NCI-H345 treated with DMSO at 0.1 percent for 48 hours (cell line): ENCODE measurements around the gene LDLRAD3.
A peak's percentile ranks its signal among the peaks of the same experiment; 100 is the strongest.
"Not testable (repeated sequence)": the region's sequence is repeated elsewhere in the genome, so short reads cannot be mapped to it uniquely, and the experiment has no call there.

Experiments used
- DNase-seq: peaks from one replicate; lab custom pipeline; 2025; ENCODE audit not compliant: unreplicated experiment; lab: John Stamatoyannopoulos, UW

The LDLRAD3 gene

DNA sequence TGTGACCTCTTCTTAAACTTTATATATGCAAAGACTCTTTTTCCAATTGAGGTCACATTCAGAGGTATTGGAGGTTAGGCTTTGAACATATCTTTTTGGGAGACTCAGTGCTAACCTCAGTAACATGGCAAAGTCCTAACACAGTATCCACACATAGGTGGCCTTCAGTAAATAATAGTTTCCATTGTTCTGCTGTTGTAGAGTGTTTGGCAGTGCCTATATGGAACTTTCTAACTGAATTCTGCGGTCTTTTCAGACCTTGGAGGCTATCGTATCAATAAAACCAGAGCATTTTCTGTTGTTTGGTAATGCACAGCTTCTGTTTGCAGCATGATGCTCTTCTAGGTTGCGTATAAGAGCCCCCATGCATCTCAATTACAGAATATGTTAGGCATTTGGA lies 47.0 kb downstream of the LDLRAD3 start:
- DNase-seq: no peak

- no peak for DNase-seq
These were observed 48.7 kb downstream of the LDLRAD3 start for GRCh38 chr11:35992548-35992947.

DNA sequence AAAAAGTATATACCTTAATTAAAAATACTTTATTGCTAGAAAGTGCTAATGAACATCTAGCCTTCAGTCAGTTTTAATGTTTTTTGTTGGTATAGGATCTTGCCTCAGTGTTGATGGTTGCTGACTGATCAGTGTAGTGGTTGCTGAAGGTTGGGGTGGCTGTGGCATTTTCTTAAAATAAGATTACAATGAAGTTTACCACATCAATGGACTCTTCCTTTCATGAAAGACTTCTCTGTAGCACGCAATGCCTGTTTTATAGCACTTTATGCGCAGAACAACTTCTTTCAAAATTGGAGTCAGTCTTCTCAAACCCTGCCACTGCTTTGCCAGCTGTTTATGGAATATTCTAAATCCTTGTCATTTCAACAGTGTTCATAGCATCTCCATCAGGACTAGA lies 50.6 kb downstream of the LDLRAD3 start:
- no peak for DNase-seq

DNA sequence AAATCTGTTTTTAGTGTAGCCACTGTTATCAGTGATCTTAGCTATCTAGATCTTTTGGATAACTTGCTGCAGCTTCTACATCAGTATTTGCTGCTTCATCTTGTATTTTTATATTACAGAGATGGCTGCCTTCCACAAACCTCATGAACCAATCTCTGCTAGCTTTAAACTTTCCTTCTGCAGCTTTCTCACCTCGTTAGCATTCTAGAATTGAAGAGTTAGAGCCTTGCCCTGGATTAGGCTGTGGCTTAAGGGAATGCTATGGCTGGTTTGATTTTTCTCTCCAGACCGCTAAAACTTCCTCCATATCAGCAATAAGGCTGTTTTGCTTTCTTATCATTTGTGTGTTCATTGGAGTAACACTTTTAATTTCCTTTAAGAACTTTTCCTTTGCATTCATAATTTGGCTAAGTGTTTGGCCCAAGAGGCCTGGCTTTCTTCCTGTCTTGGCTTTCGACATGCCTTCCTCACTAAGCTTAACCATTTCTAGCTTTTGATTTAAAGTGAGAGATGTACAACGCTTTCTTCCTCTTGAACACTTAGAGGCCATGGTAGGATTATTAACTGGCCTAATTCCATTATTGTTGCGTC lies 51.9 kb downstream of the LDLRAD3 start:
- no peak for DNase-seq

DNA sequence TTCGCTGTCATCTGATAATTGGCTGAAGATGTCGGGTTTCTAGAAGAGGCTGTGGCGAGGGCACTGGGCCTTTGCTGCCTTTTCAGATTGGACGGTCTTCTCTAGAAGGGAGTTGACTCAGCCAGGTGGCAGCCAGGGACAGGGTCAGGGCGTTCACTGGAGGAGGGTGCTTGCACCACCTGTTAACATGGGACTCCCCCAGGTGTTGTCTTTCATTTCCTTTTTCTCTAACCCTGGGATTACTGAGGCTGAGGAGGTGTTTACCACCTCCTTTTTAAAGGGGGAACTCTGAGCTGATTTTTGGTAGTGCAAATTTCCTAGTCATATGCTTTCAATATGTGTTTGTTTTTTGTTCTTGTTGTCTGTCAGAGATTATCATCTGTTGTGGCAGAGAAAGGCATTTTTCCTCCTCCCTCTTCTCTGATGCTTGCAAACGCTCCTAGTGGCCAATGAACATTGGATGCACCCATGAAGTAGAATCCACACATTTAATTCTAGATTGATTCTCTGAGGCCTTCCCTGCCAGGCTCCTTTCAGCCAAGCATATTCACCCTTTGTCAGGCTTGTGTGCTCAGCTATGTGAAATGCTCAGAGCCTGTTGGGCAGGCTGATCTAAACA lies 54.1 kb downstream of the LDLRAD3 start:
- no peak for DNase-seq

DNA sequence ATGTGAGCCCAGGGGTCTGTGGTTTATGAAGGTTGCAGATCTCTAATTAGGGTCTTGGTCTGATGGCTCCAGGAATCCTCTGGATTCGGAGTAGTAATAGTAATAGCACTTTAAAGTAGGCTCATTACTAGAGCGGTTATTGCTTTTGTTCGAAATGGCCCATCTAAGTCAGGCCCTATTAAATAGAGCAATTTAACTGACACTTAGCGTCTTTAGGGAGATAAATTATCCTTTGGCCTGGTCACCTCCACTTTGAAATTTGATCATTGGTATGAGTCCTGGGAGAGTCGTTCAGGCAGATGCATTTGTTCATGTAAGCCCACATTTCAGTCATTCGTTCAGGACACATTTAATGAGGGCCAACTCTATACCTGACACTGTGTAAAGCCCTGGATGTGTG lies 54.8 kb downstream of the LDLRAD3 start:
- no peak for DNase-seq

GRCh38 chr11:36000616-36001190 lies 56.8 kb downstream of the LDLRAD3 start:
- DNase-seq: peak; percentile 33

- no peak for DNase-seq
These were observed 58.3 kb downstream of the LDLRAD3 start for GRCh38 chr11:36002196-36002595.

DNA sequence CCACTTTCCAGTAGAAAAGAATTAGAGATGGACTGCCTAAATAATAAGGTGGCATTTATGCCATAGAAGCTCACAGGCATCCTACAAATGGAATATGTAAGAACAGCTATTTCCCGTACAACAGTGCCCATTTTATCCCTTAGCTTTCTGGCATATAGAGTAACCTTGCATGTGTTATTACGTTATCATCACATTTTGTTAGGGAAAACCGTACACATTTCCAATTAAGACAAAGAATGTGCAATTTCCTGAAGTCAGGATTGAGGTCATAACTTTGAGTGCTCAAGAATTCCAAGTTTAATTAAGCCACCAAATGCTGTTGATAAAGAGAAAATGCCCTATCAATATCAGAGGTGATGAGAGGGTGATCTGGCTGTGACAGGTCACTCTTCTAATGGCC lies 58.9 kb downstream of the LDLRAD3 start:
- DNase-seq: no peak

GRCh38 chr11:36006556-36006955 lies 62.7 kb downstream of the LDLRAD3 start:
- no peak for DNase-seq

GRCh38 chr11:36007127-36007655 lies 63.3 kb downstream of the LDLRAD3 start:
- DNase-seq: no peak

GRCh38 chr11:36008584-36008983 lies 64.7 kb downstream of the LDLRAD3 start:
- no peak for DNase-seq

GRCh38 chr11:36009473-36009872 lies 65.6 kb downstream of the LDLRAD3 start:
- no peak for DNase-seq

- DNase-seq: peak; percentile 7
These were observed 66.3 kb downstream of the LDLRAD3 start for GRCh38 chr11:36010010-36010740.

DNA sequence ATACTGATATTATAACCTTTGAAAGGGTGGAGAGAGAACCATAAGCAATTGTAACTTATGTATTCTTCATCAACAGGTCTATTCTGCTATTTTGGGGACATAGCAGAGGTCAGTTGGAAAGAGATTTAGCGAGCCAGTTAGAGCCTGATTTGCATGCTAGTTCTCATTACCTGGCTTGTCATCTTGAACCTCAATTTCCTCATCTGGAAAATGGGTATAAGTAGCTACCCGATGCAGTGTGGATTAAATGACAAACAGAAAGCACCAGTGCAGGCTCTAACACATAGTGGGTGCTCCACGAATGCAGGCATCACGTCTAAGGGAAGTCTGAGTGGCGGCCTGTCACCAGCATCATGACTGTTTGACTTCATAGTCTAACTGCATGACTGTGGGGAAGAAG lies 67.7 kb downstream of the LDLRAD3 start:
- DNase-seq: no peak

GRCh38 chr11:36012455-36012854 lies 68.6 kb downstream of the LDLRAD3 start:
- DNase-seq: no peak

GRCh38 chr11:36012979-36013378 lies 69.1 kb downstream of the LDLRAD3 start:
- DNase-seq: no peak

- not testable (repeated sequence) for DNase-seq
These were observed 69.6 kb downstream of the LDLRAD3 start for GRCh38 chr11:36013446-36013845.

GRCh38 chr11:36013950-36014897 lies 70.4 kb downstream of the LDLRAD3 start:
- DNase-seq: no peak

DNA sequence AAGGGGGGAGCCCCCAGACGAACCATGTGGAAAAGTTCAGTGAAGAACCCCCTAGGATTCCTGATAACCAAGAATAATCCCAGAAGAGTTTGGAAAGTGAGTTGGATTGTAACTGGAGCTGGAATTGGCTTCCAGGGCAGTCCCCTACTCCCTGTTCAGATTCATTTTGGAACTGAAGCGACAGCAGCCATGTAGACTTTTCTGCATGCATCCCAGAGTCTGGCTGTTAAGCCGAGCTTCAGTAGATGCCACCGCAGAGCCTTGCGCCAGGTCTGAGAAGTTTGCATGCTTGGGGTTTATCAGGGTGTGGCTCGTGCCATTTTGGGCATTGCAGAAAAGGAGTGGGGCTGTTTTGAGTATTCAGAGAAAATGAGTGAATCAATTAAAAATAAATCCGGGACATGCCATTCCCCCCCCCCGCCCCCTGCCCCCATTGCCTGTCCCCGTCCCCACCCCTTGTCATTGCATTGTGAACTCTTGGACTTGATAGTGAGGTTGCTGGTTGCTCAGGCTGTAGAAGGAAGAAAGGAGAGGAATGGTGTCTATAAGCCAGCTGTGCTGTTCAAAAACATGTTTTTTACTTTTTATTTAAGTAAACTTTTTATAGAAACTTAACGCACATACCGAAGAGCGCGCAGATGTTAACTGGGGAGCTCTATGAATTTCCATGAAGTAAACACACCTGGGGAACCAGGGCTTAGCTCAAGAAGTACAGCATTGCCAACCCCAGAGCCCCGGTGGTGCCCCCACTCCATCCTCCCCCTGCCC lies 71.2 kb downstream of the LDLRAD3 start:
- no peak for DNase-seq
